HEK293 (cell line): ENCODE data around the gene SLC7A14.

ENCODE experiments used
- CTCF ChIA-PET: fragments of 350-600 bp; formaldehyde crosslinking; extraction: SDS; loops from one replicate; lab custom pipeline; 2021; ENCODE audit warnings: antibody characterized with exemption; lab: Yijun Ruan, JAX
- POLR2A ChIA-PET: fragments of 300-600 bp; formaldehyde crosslinking; extraction: SDS; loops from one replicate; lab custom pipeline; 2020; ENCODE audit warnings: antibody characterized with exemption, inconsistent platforms; lab: Yijun Ruan, JAX
- H3K27ac ChIP-seq: fragments of 200-500 bp; sonication (Bioruptor generic); 2 replicates; pipeline ENCODE4 v1.5.1; 2014; ENCODE audit warnings: low read depth, low read length, control low read depth, inconsistent platforms; ENCODE audit errors: extremely low read depth
- H3K36me3 ChIP-seq, 2 experiments: fragments of 200-500 bp in 1 of 2; sonication (Bioruptor generic) in 1 of 2; 1 replicate in 1 of 2; 2 replicates in 1 of 2; pipeline ENCODE4 v1.5.1; 2014 to 2017; ENCODE audit warnings: inconsistent platforms in 2 of 2, low read length in 2 of 2; ENCODE audit not compliant: control insufficient read depth in 2 of 2, insufficient read depth in 1 of 2
- H3K4me1 ChIP-seq: fragments of 200-500 bp; sonication (Bioruptor generic); 2 replicates; pipeline ENCODE4 v1.5.1; 2014; ENCODE audit warnings: mild to moderate bottlenecking, low read length, inconsistent platforms; ENCODE audit not compliant: control insufficient read depth, insufficient read depth
- H3K4me3 ChIP-seq: 2 replicates; pipeline ENCODE4 v1.5.1; 2011; ENCODE audit warnings: low read depth, mild to moderate bottlenecking, control low read depth, low read length, moderate library complexity
- H3K9me3 ChIP-seq: fragments of 200-500 bp; sonication (Bioruptor generic); 2 replicates; pipeline ENCODE4 v1.5.1; 2014; ENCODE audit warnings: low read depth, low read length, inconsistent platforms; ENCODE audit not compliant: control insufficient read depth, insufficient read depth
- BCL11A ChIP-seq: fragments of 450-650 bp; formaldehyde crosslinking; IDR thresholded peaks from 2 replicates; pipeline ENCODE4 v1.5.1; 2016; ENCODE audit warnings: low read depth, missing biosample characterization, missing genetic modification characterization
- BCL11B ChIP-seq: fragments of 450-650 bp; formaldehyde crosslinking; IDR thresholded peaks from 2 replicates; pipeline ENCODE4 v1.5.1; 2016; ENCODE audit warnings: low read depth, missing biosample characterization, missing genetic modification characterization
- KLF7 ChIP-seq: fragments of 450-650 bp; formaldehyde crosslinking; IDR thresholded peaks from 2 replicates; pipeline ENCODE4 v1.5.1; 2016; ENCODE audit warnings: missing biosample characterization, missing genetic modification characterization, borderline replicate concordance
- SCRT1 ChIP-seq: fragments of 450-650 bp; formaldehyde crosslinking; IDR thresholded peaks from 2 replicates; pipeline ENCODE4 v1.5.1; 2016; ENCODE audit warnings: missing biosample characterization, missing genetic modification characterization, borderline replicate concordance
- SCRT2 ChIP-seq: fragments of 450-650 bp; formaldehyde crosslinking; IDR thresholded peaks from 2 replicates; pipeline ENCODE4 v1.5.1; 2016; ENCODE audit warnings: missing biosample characterization, missing genetic modification characterization
- ZBTB20 ChIP-seq: fragments of 450-650 bp; formaldehyde crosslinking; IDR thresholded peaks from 2 replicates; pipeline ENCODE4 v1.5.1; 2016; ENCODE audit warnings: missing biosample characterization, missing genetic modification characterization
- ZFP69B ChIP-seq: fragments of 450-650 bp; formaldehyde crosslinking; IDR thresholded peaks from 2 replicates; pipeline ENCODE4 v1.5.1; 2016; ENCODE audit warnings: missing biosample characterization, missing genetic modification characterization
- ZNF146 ChIP-seq: fragments of 450-650 bp; formaldehyde crosslinking; IDR thresholded peaks from 2 replicates; pipeline ENCODE4 v1.5.1; 2016; ENCODE audit warnings: missing biosample characterization, missing genetic modification characterization
- ZNF169 ChIP-seq: fragments of 450-650 bp; formaldehyde crosslinking; IDR thresholded peaks from 2 replicates; pipeline ENCODE4 v1.5.1; 2016; ENCODE audit warnings: missing biosample characterization, missing genetic modification characterization
- ZNF280D ChIP-seq: fragments of 450-650 bp; formaldehyde crosslinking; IDR thresholded peaks from 2 replicates; pipeline ENCODE4 v1.5.1; 2016; ENCODE audit warnings: missing biosample characterization, missing genetic modification characterization
- ZNF292 ChIP-seq: fragments of 450-650 bp; formaldehyde crosslinking; IDR thresholded peaks from 2 replicates; pipeline ENCODE4 v1.5.1; 2016; ENCODE audit warnings: low read depth, missing biosample characterization, missing genetic modification characterization, borderline replicate concordance
- ZNF521 ChIP-seq: fragments of 450-650 bp; formaldehyde crosslinking; IDR thresholded peaks from 2 replicates; pipeline ENCODE4 v1.5.1; 2017; ENCODE audit warnings: missing biosample characterization, mild to moderate bottlenecking, missing genetic modification characterization
- ZNF548 ChIP-seq: fragments of 450-650 bp; formaldehyde crosslinking; IDR thresholded peaks from 2 replicates; pipeline ENCODE4 v1.5.1; 2016; ENCODE audit warnings: missing biosample characterization, missing genetic modification characterization
- ZNF558 ChIP-seq: fragments of 450-650 bp; formaldehyde crosslinking; IDR thresholded peaks from 2 replicates; pipeline ENCODE4 v1.5.1; 2016; ENCODE audit warnings: missing biosample characterization, missing genetic modification characterization
- ZNF561 ChIP-seq: fragments of 450-650 bp; IDR thresholded peaks from 2 replicates; pipeline ENCODE4 v1.5.1; 2018; ENCODE audit warnings: missing biosample characterization, missing genetic modification characterization, borderline replicate concordance
- ZNF701 ChIP-seq: fragments of 450-650 bp; formaldehyde crosslinking; IDR thresholded peaks from 2 replicates; pipeline ENCODE4 v1.5.1; 2016; ENCODE audit warnings: missing biosample characterization, missing genetic modification characterization
- ZNF768 ChIP-seq: fragments of 450-650 bp; formaldehyde crosslinking; IDR thresholded peaks from 2 replicates; pipeline ENCODE4 v1.5.1; 2018; ENCODE audit warnings: missing biosample characterization, mild to moderate bottlenecking, missing genetic modification characterization
- ZXDB ChIP-seq: fragments of 450-650 bp; formaldehyde crosslinking; IDR thresholded peaks from 2 replicates; pipeline ENCODE4 v1.5.1; 2016; ENCODE audit warnings: missing biosample characterization, missing genetic modification characterization
- TF ChIP-seq, protein P1 (sequence below): fragments of 450-650 bp; formaldehyde crosslinking; IDR thresholded peaks from 2 replicates; pipeline ENCODE4 v1.5.1; 2016; ENCODE audit warnings: missing biosample characterization, missing genetic modification characterization
- TF ChIP-seq, protein P2 (sequence below): fragments of 450-650 bp; formaldehyde crosslinking; IDR thresholded peaks from 2 replicates; pipeline ENCODE4 v1.5.1; 2016; ENCODE audit warnings: missing biosample characterization, missing genetic modification characterization

SLC7A14 gene

DNA sequence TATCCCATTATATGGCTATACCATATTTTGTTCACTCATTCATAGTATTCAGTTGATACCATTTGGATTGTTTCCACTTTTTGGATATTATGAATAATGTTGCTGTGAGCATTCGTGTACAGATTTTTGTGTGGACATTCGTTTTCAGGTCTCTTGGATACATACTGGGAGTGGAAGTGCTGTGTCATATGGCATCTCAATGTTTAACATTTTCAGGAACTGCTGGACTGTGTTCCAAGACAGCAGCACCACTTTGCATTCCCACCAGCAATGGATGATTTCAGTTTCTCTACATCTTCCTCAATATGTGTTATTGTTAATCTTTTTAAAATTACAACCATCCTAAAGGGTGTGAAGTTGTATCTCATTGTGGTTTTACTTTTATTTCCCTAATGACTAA is 34.6 kb downstream of the SLC7A14 start:
- no peak overlapping the region for H3K27ac ChIP-seq
- ChIA-PET CTCF (no interaction called here), POLR2A (no interaction called here)
- no peaks in the 10 kb centered on the region for H3K36me3 ChIP-seq
- TF ChIP-seq ZBTB20 (tag by site-specific recombination) (no peak), ZNF169 (tag by site-specific recombination) (no peak), ZNF548 (tag by site-specific recombination) (no peak), ZNF701 (tag by site-specific recombination) (no peak)
- H3K4me3 ChIP-seq, result no peak overlapping the region
- H3K9me3 ChIP-seq, result no peaks in the 10 kb centered on the region
- H3K4me1 ChIP-seq, result no peaks in the 10 kb centered on the region

DNA sequence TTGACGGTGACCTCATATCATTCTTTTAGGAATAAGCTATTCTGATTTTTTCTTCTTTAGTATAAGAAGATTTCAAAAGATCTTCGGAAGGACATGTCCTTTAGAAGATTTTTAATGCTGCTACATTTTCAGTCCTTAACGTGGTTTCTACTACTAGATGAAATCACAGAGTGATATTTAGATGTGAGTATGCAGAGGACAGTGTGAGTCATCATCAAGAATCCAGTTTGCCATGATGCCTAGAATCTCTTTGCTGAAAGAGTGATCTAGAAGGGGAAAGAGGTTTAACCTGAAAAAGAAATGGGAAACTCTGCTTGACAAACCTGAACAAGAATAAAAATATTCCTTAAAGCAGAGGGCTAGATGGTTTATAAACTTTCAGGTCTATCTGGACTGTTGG is 43.2 kb downstream of the SLC7A14 start:
- no peak overlapping the region for H3K4me3 ChIP-seq
- no peaks in the 10 kb centered on the region for H3K4me1 ChIP-seq
- TF ChIP-seq, protein P1, sequence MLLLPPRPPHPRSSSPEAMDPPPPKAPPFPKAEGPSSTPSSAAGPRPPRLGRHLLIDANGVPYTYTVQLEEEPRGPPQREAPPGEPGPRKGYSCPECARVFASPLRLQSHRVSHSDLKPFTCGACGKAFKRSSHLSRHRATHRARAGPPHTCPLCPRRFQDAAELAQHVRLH (tag by site-specific recombination), result no peak
- no peak for TF ChIP-seq ZNF558
- no peak for TF ChIP-seq BCL11A (tag by site-specific recombination)
- no peak for TF ChIP-seq ZFP69B (tag by site-specific recombination)
- no peak for TF ChIP-seq SCRT2 (tag by site-specific recombination)
- no peak for TF ChIP-seq KLF7 (tag by site-specific recombination)
- no peak for TF ChIP-seq ZNF561 (tag by site-specific recombination)
- TF ChIP-seq ZNF768 (tag by site-specific recombination), result no peak
- no peak for TF ChIP-seq ZNF146 (tag by site-specific recombination)
- TF ChIP-seq ZNF521, result no peak
- no peak for TF ChIP-seq ZNF292
- TF ChIP-seq SCRT1 (tag by site-specific recombination), result no peak
- no peak for TF ChIP-seq BCL11B
- no peak for TF ChIP-seq ZXDB (tag by site-specific recombination)
- TF ChIP-seq ZNF280D, result no peak
- TF ChIP-seq, protein P2, sequence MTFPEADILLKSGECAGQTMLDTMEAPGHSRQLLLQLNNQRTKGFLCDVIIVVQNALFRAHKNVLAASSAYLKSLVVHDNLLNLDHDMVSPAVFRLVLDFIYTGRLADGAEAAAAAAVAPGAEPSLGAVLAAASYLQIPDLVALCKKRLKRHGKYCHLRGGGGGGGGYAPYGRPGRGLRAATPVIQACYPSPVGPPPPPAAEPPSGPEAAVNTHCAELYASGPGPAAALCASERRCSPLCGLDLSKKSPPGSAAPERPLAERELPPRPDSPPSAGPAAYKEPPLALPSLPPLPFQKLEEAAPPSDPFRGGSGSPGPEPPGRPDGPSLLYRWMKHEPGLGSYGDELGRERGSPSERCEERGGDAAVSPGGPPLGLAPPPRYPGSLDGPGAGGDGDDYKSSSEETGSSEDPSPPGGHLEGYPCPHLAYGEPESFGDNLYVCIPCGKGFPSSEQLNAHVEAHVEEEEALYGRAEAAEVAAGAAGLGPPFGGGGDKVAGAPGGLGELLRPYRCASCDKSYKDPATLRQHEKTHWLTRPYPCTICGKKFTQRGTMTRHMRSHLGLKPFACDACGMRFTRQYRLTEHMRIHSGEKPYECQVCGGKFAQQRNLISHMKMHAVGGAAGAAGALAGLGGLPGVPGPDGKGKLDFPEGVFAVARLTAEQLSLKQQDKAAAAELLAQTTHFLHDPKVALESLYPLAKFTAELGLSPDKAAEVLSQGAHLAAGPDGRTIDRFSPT, result no peak
- ChIA-PET POLR2A (no interaction called here), CTCF (interaction anchor here (1.7 kb wide), 1 partner anchor 129 kb away, joined by 5 read pairs; no protein-coding TSS in a partner anchor)
- H3K36me3 ChIP-seq, result no peaks in the 10 kb centered on the region
- no peaks in the 10 kb centered on the region for H3K9me3 ChIP-seq
- H3K27ac ChIP-seq, result no peak overlapping the region
